RCC 7860 (cell line): ENCODE measurements around the gene B3GNT7.
"Not testable (repeated sequence)": the region's sequence is repeated elsewhere in the genome, so short reads cannot be mapped to it uniquely, and the experiment has no call there.

Experiments used
- DNase-seq: peaks from one replicate; pipeline ENCODE4 v3.0.0-alpha.2; 2015; ENCODE audit warnings: low spot score
- FAIRE-seq: peaks from 2 replicates; lab custom pipeline; 2012; peaks lifted over from hg19 to GRCh38; lab: Jason Lieb, UNC

The B3GNT7 gene

GRCh38 chr2:231399046-231399852 lies 3.7 kb downstream of the B3GNT7 start:
- FAIRE-seq: no peak

GRCh38 chr2:231399853-231400680 lies 4.6 kb downstream of the B3GNT7 start:
- DNase-seq (peak; percentile 72), FAIRE-seq (peak; percentile 29)

More at GRCh38 chr2:231399046-231399852, 3.7 kb downstream of the B3GNT7 start:
- no peak for DNase-seq

GRCh38 chr2:231400681-231401080 lies 5.2 kb downstream of the B3GNT7 start:
- DNase-seq: not testable (repeated sequence)
- peak; percentile 52 for FAIRE-seq

- DNase-seq, FAIRE-seq: not testable (repeated sequence)
These were observed 5.6 kb downstream of the B3GNT7 start for GRCh38 chr2:231401101-231401500.

GRCh38 chr2:231403421-231404182 lies 8.1 kb downstream of the B3GNT7 start:
- FAIRE-seq: peak; percentile 4

GRCh38 chr2:231404183-231404578 lies 8.7 kb downstream of the B3GNT7 start:
- not testable (repeated sequence) for DNase-seq, FAIRE-seq

More at GRCh38 chr2:231403421-231404182, 8.1 kb downstream of the B3GNT7 start:
- peak; percentile 73 for DNase-seq

- not testable (repeated sequence) for FAIRE-seq
- peak; percentile 45 for DNase-seq
These were observed 10.3 kb downstream of the B3GNT7 start for GRCh38 chr2:231405601-231406367.

- not testable (repeated sequence) for FAIRE-seq, DNase-seq
These were observed 12.2 kb downstream of the B3GNT7 start for GRCh38 chr2:231407686-231408085.

GRCh38 chr2:231408304-231408703 lies 12.8 kb downstream of the B3GNT7 start:
- not testable (repeated sequence) for FAIRE-seq, DNase-seq

- no peak for FAIRE-seq
These were observed 14.3 kb downstream of the B3GNT7 start for GRCh38 chr2:231409776-231410175.

GRCh38 chr2:231410293-231411004 lies 14.9 kb downstream of the B3GNT7 start:
- FAIRE-seq (no peak), DNase-seq (no peak)

More at GRCh38 chr2:231409776-231410175, 14.3 kb downstream of the B3GNT7 start:
- DNase-seq: no peak

- DNase-seq (no peak), FAIRE-seq (no peak)
These were observed 15.7 kb downstream of the B3GNT7 start for GRCh38 chr2:231411237-231411636.

GRCh38 chr2:231411831-231412617 lies 16.5 kb downstream of the B3GNT7 start:
- DNase-seq: peak; percentile 94
- peak; percentile 86 for FAIRE-seq

GRCh38 chr2:231412618-231412963 lies 17.1 kb downstream of the B3GNT7 start:
- DNase-seq (no peak), FAIRE-seq (no peak)

GRCh38 chr2:231413456-231413855 lies 17.9 kb downstream of the B3GNT7 start:
- no peak for DNase-seq

GRCh38 chr2:231413921-231414476 lies 18.5 kb downstream of the B3GNT7 start:
- FAIRE-seq (no peak), DNase-seq (no peak)

More at GRCh38 chr2:231413456-231413855, 17.9 kb downstream of the B3GNT7 start:
- no peak for FAIRE-seq

GRCh38 chr2:231415029-231415428 lies 19.5 kb downstream of the B3GNT7 start:
- FAIRE-seq (no peak), DNase-seq (no peak)
